Brain microvascular endothelial cell (primary cell): Measurements from ENCODE around the gene TFB1M.

Source experiments
- DNase-seq: peaks from one replicate; pipeline ENCODE4 v3.0.0-alpha.2; 2020
- H3K27ac ChIP-seq: fragments of 250-450 bp; sonication (Bioruptor Pico); 2 replicates; pipeline ENCODE4 v1.5.1; 2020; ENCODE audit warnings: mild to moderate bottlenecking, moderate library complexity
- H3K27me3 ChIP-seq: fragments of 250-450 bp; sonication (Bioruptor Pico); replicated peaks from 2 replicates; pipeline ENCODE4 v1.5.1; 2020; ENCODE audit warnings: mild to moderate bottlenecking
- H3K36me3 ChIP-seq: fragments of 250-450 bp; sonication (Bioruptor Pico); replicated peaks from 2 replicates; pipeline ENCODE4 v1.5.1; 2020; ENCODE audit warnings: mild to moderate bottlenecking
- H3K4me3 ChIP-seq: 2 replicates; pipeline ENCODE4 v1.5.1; 2011; ENCODE audit warnings: low read depth, mild to moderate bottlenecking, control low read depth, low read length, moderate library complexity
- in situ Hi-C: cut with HindIII; loops from 2 replicates; pipeline ENCODE4 v1.10.0; 2017; ENCODE audit warnings: low sequenced_read_pairs, low pct_ligation_motif_present
- TF ChIP-seq, protein P1 (sequence below): IDR thresholded peaks from 2 replicates; pipeline ENCODE4 v1.5.1; 2011; ENCODE audit warnings: low read depth, mild to moderate bottlenecking, moderate library complexity, low read length, control low read depth, inconsistent platforms; ENCODE audit errors: missing control alignments

The TFB1M gene

DNA sequence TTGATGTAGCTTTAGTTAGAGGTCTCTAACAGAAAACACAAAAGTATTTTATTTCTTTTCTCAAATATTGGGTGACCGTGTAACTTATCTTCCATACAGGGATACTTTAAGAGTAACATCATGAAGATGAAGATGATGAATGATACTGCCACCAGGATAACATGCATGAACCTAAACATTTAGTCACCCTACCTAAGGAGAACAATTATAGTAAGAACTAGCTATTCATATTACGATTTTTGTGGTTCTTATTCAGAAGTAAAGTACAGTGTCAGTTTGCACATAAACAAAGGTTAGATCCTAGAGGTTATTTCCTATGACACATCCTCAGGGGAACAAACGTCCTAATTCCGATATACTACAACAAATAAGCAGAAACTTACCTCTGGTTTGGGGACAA is 29.5 kb downstream of the TFB1M start:
- TF ChIP-seq, protein P1, sequence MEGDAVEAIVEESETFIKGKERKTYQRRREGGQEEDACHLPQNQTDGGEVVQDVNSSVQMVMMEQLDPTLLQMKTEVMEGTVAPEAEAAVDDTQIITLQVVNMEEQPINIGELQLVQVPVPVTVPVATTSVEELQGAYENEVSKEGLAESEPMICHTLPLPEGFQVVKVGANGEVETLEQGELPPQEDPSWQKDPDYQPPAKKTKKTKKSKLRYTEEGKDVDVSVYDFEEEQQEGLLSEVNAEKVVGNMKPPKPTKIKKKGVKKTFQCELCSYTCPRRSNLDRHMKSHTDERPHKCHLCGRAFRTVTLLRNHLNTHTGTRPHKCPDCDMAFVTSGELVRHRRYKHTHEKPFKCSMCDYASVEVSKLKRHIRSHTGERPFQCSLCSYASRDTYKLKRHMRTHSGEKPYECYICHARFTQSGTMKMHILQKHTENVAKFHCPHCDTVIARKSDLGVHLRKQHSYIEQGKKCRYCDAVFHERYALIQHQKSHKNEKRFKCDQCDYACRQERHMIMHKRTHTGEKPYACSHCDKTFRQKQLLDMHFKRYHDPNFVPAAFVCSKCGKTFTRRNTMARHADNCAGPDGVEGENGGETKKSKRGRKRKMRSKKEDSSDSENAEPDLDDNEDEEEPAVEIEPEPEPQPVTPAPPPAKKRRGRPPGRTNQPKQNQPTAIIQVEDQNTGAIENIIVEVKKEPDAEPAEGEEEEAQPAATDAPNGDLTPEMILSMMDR = no peak
- no peak for DNase-seq
- no peak overlapping the region for H3K4me3 ChIP-seq
- in situ Hi-C loops = no loop called here
- no peak overlapping the region for H3K27ac ChIP-seq
- no peaks in the 10 kb centered on the region for H3K27me3 ChIP-seq
- H3K36me3 ChIP-seq = peaks cover 23% of the 10 kb centered on the region

DNA sequence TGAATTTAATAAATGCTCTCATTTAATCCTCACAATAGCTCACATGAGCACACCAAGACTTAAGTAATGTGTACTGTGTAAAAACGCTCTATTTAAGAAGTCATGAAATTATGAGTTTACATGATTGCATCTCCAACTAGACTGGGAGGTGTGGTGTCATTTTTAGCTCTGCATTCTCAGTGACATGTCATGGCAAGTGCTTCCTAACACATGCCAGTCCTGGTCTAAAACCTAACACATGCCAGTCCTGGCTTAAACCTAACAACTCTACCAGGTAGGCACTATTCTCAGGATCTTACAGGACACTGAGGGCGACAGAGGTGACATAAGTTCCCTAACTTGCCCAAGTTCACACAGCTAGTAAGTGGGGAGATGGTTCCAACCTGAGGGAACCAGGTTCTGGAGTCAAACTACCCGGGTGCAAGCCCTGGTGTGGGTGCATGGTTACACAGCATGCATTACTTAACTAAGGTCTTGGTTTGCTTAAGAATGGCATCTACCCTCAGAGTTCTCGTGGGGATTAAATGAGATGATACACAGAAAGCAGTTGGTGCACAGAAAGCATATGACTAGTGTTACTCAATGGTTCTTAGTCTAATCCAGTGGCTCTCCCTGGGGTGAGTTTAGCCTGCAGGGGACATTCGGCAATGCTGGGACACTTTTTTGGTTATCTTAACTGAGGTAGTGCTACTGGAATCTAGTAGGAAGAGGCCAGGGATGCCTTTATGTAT is 35.8 kb downstream of the TFB1M start:
- DNase-seq = no peak
- no peak overlapping the region for H3K27ac ChIP-seq
- H3K4me3 ChIP-seq = no peak overlapping the region
- peaks cover 3% of the 10 kb centered on the region for H3K36me3 ChIP-seq
- in situ Hi-C loops = no loop called here
- TF ChIP-seq, protein P1 = no peak
- H3K27me3 ChIP-seq = no peaks in the 10 kb centered on the region

DNA sequence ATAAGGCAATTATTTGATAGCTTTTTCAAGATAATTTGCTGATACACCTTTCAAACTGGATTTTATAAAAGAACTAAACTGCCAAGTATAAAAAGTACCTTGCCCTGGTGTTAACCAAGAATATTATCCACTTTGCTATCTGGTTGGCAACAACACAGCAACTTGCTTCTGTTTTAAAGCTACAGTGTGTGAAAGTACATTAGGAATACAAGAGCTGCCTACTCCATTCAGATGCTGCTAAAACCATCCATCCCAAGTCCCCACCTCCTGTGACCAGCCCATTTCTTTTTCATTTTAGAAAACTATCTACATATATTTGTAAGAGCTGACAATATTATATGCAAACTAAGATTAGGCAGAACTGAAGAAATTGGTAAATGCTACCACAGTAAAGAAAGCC is 37.6 kb downstream of the TFB1M start:
- no peaks in the 10 kb centered on the region for H3K27me3 ChIP-seq
- no peak overlapping the region for H3K4me3 ChIP-seq
- peak overlapping the region; percentile 48 for H3K27ac ChIP-seq
- TF ChIP-seq, protein P1 = no peak
- in situ Hi-C loops = no loop called here
- no peak for DNase-seq
- no peaks in the 10 kb centered on the region for H3K36me3 ChIP-seq

DNA sequence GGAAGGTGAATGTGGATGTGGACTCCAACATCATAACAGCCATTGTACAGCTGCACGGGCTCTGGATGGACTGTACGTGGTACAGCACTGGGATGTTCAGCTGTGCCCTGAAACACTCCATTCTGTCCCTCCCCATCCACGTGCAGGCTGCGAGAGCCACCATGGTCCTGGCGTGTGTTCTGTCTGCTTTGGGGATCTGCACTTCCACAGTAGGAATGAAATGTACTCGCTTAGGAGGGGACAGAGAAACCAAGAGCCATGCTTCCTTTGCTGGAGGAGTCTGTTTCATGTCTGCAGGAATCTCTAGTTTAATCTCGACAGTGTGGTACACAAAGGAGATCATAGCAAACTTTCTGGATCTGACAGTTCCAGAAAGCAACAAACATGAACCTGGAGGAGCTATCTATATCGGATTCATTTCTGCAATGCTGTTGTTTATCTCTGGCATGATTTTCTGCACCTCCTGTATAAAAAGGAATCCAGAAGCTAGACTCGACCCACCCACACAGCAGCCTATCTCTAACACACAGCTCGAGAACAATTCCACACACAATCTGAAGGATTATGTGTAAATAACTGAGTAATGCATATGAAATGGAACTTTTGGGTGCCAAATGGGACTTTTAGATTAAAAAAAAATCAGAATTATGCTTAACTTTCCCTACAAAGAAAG is 38.3 kb downstream of the TFB1M start:
- H3K27me3 ChIP-seq = no peaks in the 10 kb centered on the region
- TF ChIP-seq, protein P1 = no peak
- H3K27ac ChIP-seq = peak overlapping the region; percentile 48
- peak; percentile 48 for DNase-seq
- in situ Hi-C loops = no loop called here
- H3K36me3 ChIP-seq = no peaks in the 10 kb centered on the region
- no peak overlapping the region for H3K4me3 ChIP-seq

DNA sequence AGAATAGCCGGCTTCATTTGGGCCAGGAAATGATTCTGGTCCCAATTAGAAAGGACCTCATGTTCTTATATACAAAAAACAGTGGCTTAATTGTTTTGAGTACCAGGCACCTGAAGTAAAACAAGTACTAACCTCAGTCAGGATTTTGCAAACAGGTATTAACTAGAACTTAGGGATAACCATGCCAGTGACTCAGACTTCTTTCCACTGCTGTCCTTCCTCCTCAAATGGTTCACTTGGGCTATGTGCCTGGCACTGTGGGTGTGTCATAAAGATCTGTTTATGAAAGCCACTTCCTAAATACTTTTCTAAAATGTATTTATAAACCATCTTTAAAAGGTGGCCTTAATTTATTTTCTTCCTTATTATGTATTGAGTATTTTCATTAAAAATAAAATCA is 39.8 kb downstream of the TFB1M start:
- no peak overlapping the region for H3K4me3 ChIP-seq
- H3K27ac ChIP-seq = peak overlapping the region; percentile 82
- no peaks in the 10 kb centered on the region for H3K36me3 ChIP-seq
- peak; percentile 25 for DNase-seq
- no peaks in the 10 kb centered on the region for H3K27me3 ChIP-seq
- TF ChIP-seq, protein P1 = no peak
- in situ Hi-C loops = loop anchor here (25.0 kb wide), 1 partner anchor 337 kb away; no protein-coding TSS in a partner anchor
